ENCODE results near the gene TRAPPC11.
A peak's percentile ranks its signal among the peaks of the same experiment; 100 is the strongest.

TRAPPC11 gene

GRCh38 chr4:183637461-183637860, 21.6 kb upstream of the TRAPPC11 start:
- DNase-seq (ENCODE audit: low read depth in 3 of 3), result no peak

GRCh38 chr4:183638436-183638835, 20.7 kb upstream of the TRAPPC11 start:
- no peak for DNase-seq (ENCODE audit: low read depth in 3 of 3)

- no peak for DNase-seq (ENCODE audit: low read depth in 3 of 3)
Measured at GRCh38 chr4:183639291-183639690, 19.8 kb upstream of the TRAPPC11 start.

- no peak for DNase-seq (ENCODE audit: low read depth in 3 of 3)
Measured at GRCh38 chr4:183645326-183645725, 13.8 kb upstream of the TRAPPC11 start.

DNA sequence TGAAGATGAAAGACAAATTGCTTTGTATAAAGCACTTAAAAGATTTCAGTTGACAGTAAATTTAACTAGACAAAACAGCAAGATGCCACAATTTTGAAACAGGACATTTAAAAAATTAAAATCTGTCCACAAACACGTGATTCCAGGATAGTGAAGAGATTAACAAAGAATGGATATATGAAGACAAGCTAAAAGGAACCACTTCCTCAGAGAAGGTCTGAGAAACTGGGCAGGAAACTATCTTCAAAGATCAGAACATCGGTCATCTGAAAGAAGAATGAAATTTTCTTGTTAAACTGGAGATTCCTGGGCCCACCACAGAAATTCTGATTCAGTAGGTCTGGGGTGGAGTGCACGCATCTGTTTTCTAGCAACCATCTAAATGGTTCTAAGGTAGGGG, 1.5 kb upstream of the TRAPPC11 start:
- no peak for DNase-seq (ENCODE audit: low read depth in 3 of 3)

DNA sequence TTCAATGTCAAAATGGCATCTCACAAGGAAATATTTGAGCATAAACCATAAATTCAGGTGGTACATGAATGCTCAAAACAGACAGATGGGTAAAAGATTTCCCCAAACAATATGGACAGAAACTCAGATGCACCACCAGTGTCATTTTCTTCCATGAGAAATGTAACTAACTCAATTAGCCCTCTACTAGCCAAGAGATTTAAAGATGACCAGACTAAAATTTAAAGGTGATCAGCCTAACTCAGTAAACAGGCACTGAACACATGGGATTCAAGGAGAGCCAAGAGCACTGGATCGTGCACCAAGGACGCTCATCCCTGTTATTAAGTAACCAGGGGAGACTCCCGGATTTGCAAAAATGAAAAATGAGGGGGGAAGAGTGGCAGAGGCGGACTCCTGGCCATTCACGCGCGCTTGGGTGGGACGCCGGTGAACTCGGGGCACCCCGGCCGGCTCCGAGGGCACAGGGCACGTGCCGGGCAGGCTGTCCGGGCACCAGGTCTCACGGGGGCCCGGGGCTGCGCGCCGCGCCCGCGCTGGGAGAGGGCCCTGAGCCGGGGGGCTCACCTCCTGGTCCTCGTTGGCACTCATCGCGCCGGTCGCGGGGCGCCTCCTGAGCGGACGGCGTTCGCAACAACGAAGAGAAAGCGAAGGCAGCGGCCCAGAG, 598 bp upstream of the TRAPPC11 start:
- peak in 2 of 3 experiments; percentile 8 to 10 for DNase-seq (ENCODE audit: low read depth in 3 of 3)

DNA sequence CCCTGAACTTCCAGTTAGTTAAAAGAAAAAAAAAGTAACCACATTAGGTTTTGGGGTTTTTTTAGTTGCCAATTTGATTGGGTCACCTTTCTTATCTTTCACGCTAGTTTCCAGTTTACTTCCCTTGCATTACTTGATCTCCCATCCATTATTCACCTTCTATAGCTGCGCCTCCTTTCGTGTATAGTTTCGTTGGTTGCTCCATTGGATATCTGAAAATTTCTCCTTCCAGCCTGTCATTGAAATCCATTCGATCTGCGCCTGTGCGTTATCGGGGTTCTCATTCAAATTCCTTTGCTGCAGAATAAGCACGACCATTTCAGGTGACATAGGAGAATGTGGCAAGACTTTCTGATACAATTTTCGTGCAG, 764 bp downstream of the TRAPPC11 start:
- DNase-seq (ENCODE audit: low read depth in 3 of 3), result no peak

GRCh38 chr4:183666088-183666487, 7.0 kb downstream of the TRAPPC11 start:
- no peak for DNase-seq (ENCODE audit: low read depth in 3 of 3)

GRCh38 chr4:183670251-183670650, 11.2 kb downstream of the TRAPPC11 start:
- DNase-seq (ENCODE audit: low read depth in 3 of 3), result no peak

GRCh38 chr4:183670960-183671555, 12.0 kb downstream of the TRAPPC11 start:
- DNase-seq (ENCODE audit: low read depth in 3 of 3), result no peak

DNA sequence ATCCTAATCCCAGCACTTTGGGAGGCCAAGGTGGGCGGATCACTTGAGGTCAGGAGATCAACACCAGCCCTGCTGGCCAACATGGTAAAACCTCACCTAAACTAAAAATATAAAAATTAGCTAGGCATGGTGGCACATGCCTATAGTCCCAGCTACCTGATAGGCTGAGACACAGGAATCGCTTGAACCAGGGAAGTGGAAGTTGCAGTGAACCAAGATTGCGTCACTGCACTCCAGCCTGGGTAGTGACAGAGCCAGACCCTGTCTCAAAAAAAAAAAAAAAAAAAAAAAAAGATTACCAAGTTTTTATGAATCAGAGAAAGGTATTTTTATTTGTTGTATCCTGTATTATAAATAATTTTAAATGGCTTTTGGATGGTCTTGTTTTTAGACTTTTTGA, 15.1 kb downstream of the TRAPPC11 start:
- DNase-seq (ENCODE audit: low read depth in 3 of 3), result no peak

DNA sequence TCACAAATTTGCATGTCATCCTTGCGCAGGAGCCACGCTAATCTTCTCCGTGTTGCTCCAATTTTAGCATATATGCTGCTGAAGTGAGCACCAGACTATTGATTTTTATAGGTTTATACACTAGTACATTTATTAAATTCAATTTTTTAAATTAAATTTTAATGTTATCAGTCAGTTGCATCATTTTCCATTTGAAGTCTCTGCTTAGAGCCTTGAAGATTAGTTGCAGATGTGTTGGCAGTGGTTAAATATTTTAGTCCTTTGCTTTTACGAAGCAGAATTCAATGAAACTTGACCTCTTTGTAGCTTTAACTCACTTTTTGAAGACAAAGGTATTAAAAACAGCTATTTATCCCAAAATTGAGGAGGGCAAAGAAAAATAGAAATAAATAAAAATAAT, 16.5 kb downstream of the TRAPPC11 start:
- DNase-seq (ENCODE audit: low read depth in 3 of 3), result no peak

DNA sequence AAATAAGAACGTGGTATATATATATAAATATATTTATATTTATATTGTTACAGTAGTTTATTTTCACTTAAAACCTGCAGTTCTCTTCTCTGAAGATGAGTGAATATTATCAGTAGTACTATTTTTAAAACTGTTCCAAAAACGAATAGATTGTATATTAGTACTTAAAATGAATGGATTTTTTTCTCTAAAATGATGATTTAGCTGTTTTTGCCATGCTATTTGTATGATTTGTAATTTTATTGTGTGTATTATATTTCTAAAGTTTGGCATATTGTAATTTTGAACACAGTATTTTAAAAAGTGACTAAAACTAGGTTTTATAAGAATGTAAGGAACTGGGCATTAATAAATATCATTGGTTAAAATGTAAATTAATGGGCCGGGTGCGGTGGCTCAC, 22.0 kb downstream of the TRAPPC11 start:
- DNase-seq (ENCODE audit: low read depth in 3 of 3), result no peak

DNA sequence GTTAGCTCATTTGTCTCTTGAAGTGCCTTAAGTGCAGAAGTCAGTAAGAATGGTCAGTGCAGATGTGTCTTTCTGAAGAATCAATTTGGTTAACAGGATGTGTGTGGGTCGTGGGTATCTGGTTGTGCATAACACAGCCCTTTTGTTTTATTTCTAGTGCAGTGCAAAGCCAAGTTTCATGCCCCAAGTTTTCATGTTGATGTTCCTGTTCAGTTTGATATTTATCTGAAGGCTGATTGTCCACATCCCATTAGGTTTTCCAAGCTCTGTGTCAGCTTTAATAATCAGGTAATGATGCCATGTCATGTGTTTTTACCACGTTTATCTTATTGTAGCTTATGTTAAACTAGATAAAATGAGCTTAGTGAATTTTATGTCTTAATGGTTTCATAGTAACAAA, 27.4 kb downstream of the TRAPPC11 start:
- no peak for DNase-seq (ENCODE audit: low read depth in 3 of 3)

DNA sequence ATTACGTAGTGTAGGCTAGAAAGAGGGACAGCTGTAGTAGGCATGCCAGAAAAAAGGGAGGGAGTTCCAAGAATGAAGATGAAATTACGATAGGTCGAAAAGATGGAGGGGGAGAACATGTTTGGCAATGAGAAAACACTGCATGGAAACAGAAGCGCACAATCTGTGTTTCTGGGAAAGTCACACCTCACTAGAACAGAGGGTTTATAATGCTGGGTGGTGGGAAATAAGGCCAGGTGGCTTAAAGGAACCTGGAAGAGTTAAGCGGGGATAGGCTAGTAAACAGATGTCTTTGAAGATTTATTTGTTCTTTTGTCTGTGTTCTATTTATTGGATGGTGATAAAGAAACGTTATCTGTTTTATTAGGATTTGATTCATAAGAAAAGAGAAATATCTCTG, 29.1 kb downstream of the TRAPPC11 start:
- no peak for DNase-seq (ENCODE audit: low read depth in 3 of 3)

DNA sequence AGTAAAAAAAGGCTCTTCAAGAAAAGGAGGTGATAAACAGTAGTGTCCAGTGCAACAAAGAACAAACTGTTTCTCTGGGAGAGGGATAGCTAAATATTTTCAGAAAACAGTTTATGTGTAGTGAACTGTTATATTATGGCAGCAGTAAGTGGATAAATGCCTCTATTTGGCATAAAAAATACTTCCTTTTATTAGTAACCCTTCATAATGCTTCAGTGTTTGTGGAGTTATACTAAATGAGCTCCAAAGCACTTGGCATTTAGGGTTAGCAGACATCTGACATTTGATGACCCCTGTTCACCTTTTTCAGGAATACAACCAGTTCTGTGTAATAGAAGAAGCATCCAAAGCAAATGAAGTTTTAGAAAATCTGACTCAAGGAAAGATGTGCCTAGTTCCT, 31.9 kb downstream of the TRAPPC11 start:
- no peak for DNase-seq (ENCODE audit: low read depth in 3 of 3)

DNA sequence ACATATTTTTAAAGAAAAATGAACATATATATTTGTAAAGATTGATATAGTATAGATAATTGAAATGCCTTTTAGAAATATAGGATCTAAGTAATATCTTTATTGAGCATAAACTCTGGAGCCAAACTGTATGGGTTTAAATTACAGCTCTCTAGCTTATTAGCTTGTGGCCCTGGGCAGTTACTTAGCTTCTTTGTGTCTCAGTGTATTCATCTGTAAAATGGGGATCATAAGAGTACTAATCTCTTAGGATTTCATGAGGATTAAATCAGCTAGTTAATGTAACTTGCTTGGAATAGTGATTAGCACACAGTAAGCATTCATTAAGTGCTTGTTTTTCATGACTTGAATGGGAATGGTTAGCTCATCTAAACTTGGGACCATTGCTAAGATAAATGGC, 32.8 kb downstream of the TRAPPC11 start:
- DNase-seq (ENCODE audit: low read depth in 3 of 3), result no peak

- no peak for DNase-seq (ENCODE audit: low read depth in 3 of 3)
Measured at GRCh38 chr4:183698909-183699308, 39.8 kb downstream of the TRAPPC11 start.

GRCh38 chr4:183700407-183700806, 41.3 kb downstream of the TRAPPC11 start:
- DNase-seq (ENCODE audit: low read depth in 3 of 3), result no peak

- DNase-seq (ENCODE audit: low read depth in 3 of 3), result no peak
Measured at GRCh38 chr4:183702492-183702891, 43.4 kb downstream of the TRAPPC11 start.

DNA sequence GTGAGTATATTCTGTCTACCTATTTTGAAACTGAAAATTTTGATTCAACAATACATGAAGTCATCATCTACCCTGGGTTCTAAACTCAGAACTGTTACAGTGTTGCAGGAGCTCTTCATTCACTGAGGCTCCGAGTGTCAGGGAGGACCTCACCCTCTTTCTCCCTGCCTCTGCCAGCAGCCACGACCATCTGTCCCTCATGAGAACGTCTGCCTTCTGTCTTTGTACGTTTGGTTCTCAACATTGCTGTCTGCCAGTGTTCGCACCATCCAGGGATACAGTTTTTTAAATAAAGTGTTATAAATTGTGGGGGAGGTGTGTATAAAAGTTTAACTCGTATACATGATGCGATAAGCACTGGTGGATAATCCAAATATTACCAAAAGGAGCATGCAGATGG, 55.5 kb downstream of the TRAPPC11 start:
- DNase-seq (ENCODE audit: low read depth in 3 of 3), result no peak

GRCh38 chr4:183716302-183716701, 57.2 kb downstream of the TRAPPC11 start:
- DNase-seq (ENCODE audit: low read depth in 3 of 3), result no peak

DNA sequence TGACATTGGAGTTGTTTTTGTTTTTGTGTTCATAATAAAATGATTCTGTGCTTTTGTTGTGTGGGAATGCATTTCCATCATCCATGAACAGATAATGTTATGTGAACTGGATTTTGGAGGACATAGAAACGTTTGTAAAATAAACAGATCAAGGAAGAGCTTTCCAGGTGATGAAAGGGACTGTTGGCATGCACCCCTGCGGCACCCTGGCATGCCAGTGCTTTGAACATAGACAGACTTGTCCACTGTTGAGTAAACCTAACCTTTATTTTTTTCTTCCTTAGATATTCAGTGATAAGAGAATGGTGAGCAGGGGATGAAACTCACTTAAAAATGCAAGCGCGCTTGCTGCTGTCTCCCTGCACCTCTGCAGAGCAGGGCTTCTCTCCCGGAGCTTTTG, 59.8 kb downstream of the TRAPPC11 start:
- DNase-seq (ENCODE audit: low read depth in 3 of 3), result no peak
